H9 (cell line): ENCODE measurements around the gene SBF1. TPM values are rescaled to one million over a fixed set of nuclear protein-coding genes. Genes with fewer than 3 reads are reported as not detected.

Experiments used
- DNase-seq: peaks from one replicate; pipeline ENCODE4 v3.0.0-alpha.2; 2017
- H2AFZ ChIP-seq: one replicate; pipeline ENCODE4 v1.6.1; 2013; ENCODE audit warnings: mild to moderate bottlenecking, low read length, control low read depth, moderate library complexity
- H2AK5ac ChIP-seq: 2 replicates; pipeline ENCODE4 v1.6.1; 2013; ENCODE audit warnings: low read length, control low read depth, mixed read lengths; ENCODE audit not compliant: insufficient read length
- H2BK120ac ChIP-seq: one replicate; pipeline ENCODE4 v1.6.1; 2013; ENCODE audit warnings: low read depth, mild to moderate bottlenecking, low read length, control low read depth, inconsistent platforms; ENCODE audit not compliant: poor library complexity, severe bottlenecking
- H2BK12ac ChIP-seq: 2 replicates; pipeline ENCODE4 v1.6.1; 2013; ENCODE audit warnings: low read length, control low read depth, mixed read lengths, low read depth; ENCODE audit not compliant: insufficient read length
- H2BK15ac ChIP-seq: 2 replicates; pipeline ENCODE4 v1.6.1; 2013; ENCODE audit warnings: low read depth, low read length, control low read depth
- H2BK20ac ChIP-seq: one replicate; pipeline ENCODE4 v1.6.1; 2013; ENCODE audit warnings: low read depth, mild to moderate bottlenecking, low read length, control low read depth, inconsistent platforms; ENCODE audit not compliant: poor library complexity, severe bottlenecking
- H2BK5ac ChIP-seq: 2 replicates; pipeline ENCODE4 v1.6.1; 2013; ENCODE audit warnings: low read length, control low read depth, mixed read lengths; ENCODE audit not compliant: insufficient read length
- H3K14ac ChIP-seq: 2 replicates; pipeline ENCODE4 v1.6.1; 2013; ENCODE audit warnings: low read length, control low read depth; ENCODE audit not compliant: insufficient read depth
- H3K18ac ChIP-seq: 2 replicates; pipeline ENCODE4 v1.6.1; 2013; ENCODE audit warnings: low read depth, mild to moderate bottlenecking, mixed read lengths, low read length, control low read depth; ENCODE audit not compliant: insufficient read length
- H3K23ac ChIP-seq: 2 replicates; pipeline ENCODE4 v1.6.1; 2013; ENCODE audit warnings: low read length, control low read depth, mixed read lengths, low read depth; ENCODE audit not compliant: insufficient read length
- H3K23me2 ChIP-seq: 2 replicates; pipeline ENCODE4 v1.6.1; 2013; ENCODE audit warnings: low read depth, mild to moderate bottlenecking, mixed read lengths, low read length, control low read depth; ENCODE audit not compliant: insufficient read length, poor library complexity, severe bottlenecking
- H3K27ac ChIP-seq: 2 replicates; pipeline ENCODE4 v1.5.1; 2013; ENCODE audit warnings: low read length, control low read depth, mixed read lengths, low read depth; ENCODE audit not compliant: insufficient read length
- H3K27me3 ChIP-seq: 2 replicates; pipeline ENCODE4 v1.6.1; 2013; ENCODE audit warnings: low read length, control low read depth, inconsistent platforms; ENCODE audit not compliant: insufficient read depth
- H3K4ac ChIP-seq: 2 replicates; pipeline ENCODE4 v1.6.1; 2013; ENCODE audit warnings: low read depth, mild to moderate bottlenecking, control low read depth, inconsistent platforms, low read length, moderate library complexity
- H3K4me1 ChIP-seq: 2 replicates; pipeline ENCODE4 v1.6.1; 2013; ENCODE audit warnings: low read length, control low read depth, inconsistent platforms; ENCODE audit not compliant: insufficient read depth
- H3K4me2 ChIP-seq: 2 replicates; pipeline ENCODE4 v1.6.1; 2013; ENCODE audit warnings: low read length, control low read depth, mixed read lengths; ENCODE audit not compliant: insufficient read length, insufficient read depth
- H3K56ac ChIP-seq: 2 replicates; pipeline ENCODE4 v1.6.1; 2013; ENCODE audit warnings: low read depth, mild to moderate bottlenecking, mixed read lengths, low read length, control low read depth; ENCODE audit not compliant: insufficient read length
- H3K79me1 ChIP-seq: 2 replicates; pipeline ENCODE4 v1.6.1; 2013; ENCODE audit warnings: low read depth, mild to moderate bottlenecking, moderate library complexity, low read length, control low read depth, inconsistent platforms; ENCODE audit not compliant: insufficient read depth, poor library complexity, severe bottlenecking
- H3K79me2 ChIP-seq: 2 replicates; pipeline ENCODE4 v1.6.1; 2013; ENCODE audit warnings: low read length, control low read depth, inconsistent platforms; ENCODE audit not compliant: insufficient read depth
- H3K9ac ChIP-seq: 2 replicates; pipeline ENCODE4 v1.6.1; 2013; ENCODE audit warnings: low read length, control low read depth, mixed read lengths; ENCODE audit not compliant: insufficient read length; ENCODE audit errors: extremely low read depth
- H3K9me3 ChIP-seq: one replicate; pipeline ENCODE4 v1.6.1; 2013; ENCODE audit warnings: low read depth, low read length, inconsistent platforms; ENCODE audit not compliant: control insufficient read depth
- H3T11ph ChIP-seq: one replicate; pipeline ENCODE4 v1.6.1; 2013; ENCODE audit warnings: mild to moderate bottlenecking, low read length, control low read depth, inconsistent platforms
- H4K20me1 ChIP-seq: one replicate; pipeline ENCODE4 v1.6.1; 2013; ENCODE audit not compliant: control insufficient read depth, insufficient read length, insufficient read depth
- H4K5ac ChIP-seq: 2 replicates; pipeline ENCODE4 v1.6.1; 2013; ENCODE audit warnings: low read depth, mild to moderate bottlenecking, mixed read lengths, low read length, control low read depth; ENCODE audit not compliant: insufficient read length
- H4K8ac ChIP-seq: replicated peaks from 2 replicates; pipeline ENCODE4 v1.6.1; 2013; ENCODE audit warnings: low read length, control low read depth, mixed read lengths, low read depth; ENCODE audit not compliant: insufficient read length
- H4K91ac ChIP-seq: 2 replicates; pipeline ENCODE4 v1.6.1; 2013; ENCODE audit warnings: low read depth, mild to moderate bottlenecking, moderate library complexity, mixed read lengths, low read length, control low read depth; ENCODE audit not compliant: insufficient read length
- H3K27ac Mint-ChIP-seq, 3 experiments: 2 replicates in 2 of 3; 3 replicates in 1 of 3; pipeline ENCODE4 v1.8.0; 2020 to 2021; ENCODE audit warnings: mixed read lengths in 3 of 3, mild to moderate bottlenecking in 1 of 3, moderate library complexity in 1 of 3
- H3K27me3 Mint-ChIP-seq: 2 replicates; pipeline ENCODE4 v1.8.0; 2021; ENCODE audit warnings: low read depth, mild to moderate bottlenecking, moderate library complexity, mixed read lengths
- H3K36me3 Mint-ChIP-seq, 3 experiments: 2 replicates in 2 of 3; 3 replicates in 1 of 3; pipeline ENCODE4 v1.8.0; 2020 to 2021; ENCODE audit warnings: low read depth in 3 of 3, mixed read lengths in 3 of 3; ENCODE audit not compliant: insufficient read depth in 1 of 3
- H3K4me1 Mint-ChIP-seq, 2 experiments: 2 replicates each; pipeline ENCODE4 v1.8.0; 2020; ENCODE audit warnings: mixed read lengths in 2 of 2
- H3K4me3 Mint-ChIP-seq, 2 experiments: 2 replicates in 1 of 2; 3 replicates in 1 of 2; pipeline ENCODE4 v1.8.0; 2020 to 2021; ENCODE audit warnings: mild to moderate bottlenecking in 2 of 2, mixed read lengths in 2 of 2, moderate library complexity in 1 of 2
- H3K9me3 Mint-ChIP-seq, 2 experiments: 2 replicates in 1 of 2; 3 replicates in 1 of 2; pipeline ENCODE4 v1.8.0; 2020; ENCODE audit warnings: mild to moderate bottlenecking in 2 of 2, mixed read lengths in 2 of 2, moderate library complexity in 1 of 2
- CTCF ChIP-seq: fragments of 200-600 bp; sonication (generic); conservative IDR thresholded peaks from 3 replicates; pipeline ENCODE4 v1.8.0; 2021; ENCODE audit warnings: antibody characterized with exemption, mild to moderate bottlenecking
- WGBS: extraction: QIAGEN DNeasy Blood & Tissue Kit; methylation state at CpG from one replicate; pipeline ENCODE4 v1.1.7; 2013; ENCODE audit warnings: missing lambda C conversion rate, low lambda C conversion rate, mixed read lengths; ENCODE audit not compliant: insufficient read length; ENCODE audit errors: extremely low coverage; 5-methylcytosine and 5-hydroxymethylcytosine counted together
- total RNA-seq: library from RNA; stranded (reverse); gene quantifications from 2 replicates; pipeline ENCODE4 v1.2.1, GENCODE V29; 2021

SBF1 gene
- total RNA-seq, 1 experiment from 2014 or later: 69.8 TPM

GRCh38 chr22:50440544-50441249 lies 34.1 kb downstream of the SBF1 start:
- Histone ChIP-seq H3K56ac (no peak overlapping the region), H3K23me2 (no peaks in the 10 kb centered on the region), H3K18ac (no peak overlapping the region), H3K27me3 (no peaks in the 10 kb centered on the region), H3K4me1 (no peaks in the 10 kb centered on the region), H3K4me2 (no peak overlapping the region), H2AK5ac (no peak overlapping the region), H2BK15ac (no peak overlapping the region), H4K20me1 (no peaks in the 10 kb centered on the region), H4K5ac (no peak overlapping the region), H3K9me3 (no peaks in the 10 kb centered on the region), H2BK20ac (no peak overlapping the region), H3K4ac (no peak overlapping the region), H4K8ac (no peak overlapping the region), H2AFZ (no peak overlapping the region), H2BK120ac (no peak overlapping the region), H3K23ac (no peak overlapping the region), H3K27ac (no peak overlapping the region), H4K91ac (no peak overlapping the region), H3K79me1 (no peaks in the 10 kb centered on the region), H2BK12ac (no peak overlapping the region), H3K9ac (no peak overlapping the region), H3K79me2 (no peaks in the 10 kb centered on the region), H2BK5ac (no peak overlapping the region), H3K14ac (no peak overlapping the region), H3T11ph (no peak overlapping the region)
- H3K9me3 Mint-ChIP-seq: no peaks in the 10 kb centered on the region
- peaks cover 3 to 8% of the 10 kb centered on the region in 2 experiments; a peak in 3 of 4 replicates for H3K4me1 Mint-ChIP-seq
- no peaks in the 10 kb centered on the region for H3K27me3 Mint-ChIP-seq
- WGBS: no CpG with 5 or more reads among the region's 26 CpGs
- no peak for DNase-seq
- peaks cover 0 to 41% (median 16%) of the 10 kb centered on the region in 3 experiments; a peak in 5 of 7 replicates for H3K36me3 Mint-ChIP-seq
- H3K27ac Mint-ChIP-seq: no peak overlapping the region
- H3K4me3 Mint-ChIP-seq: no peak overlapping the region
- TF ChIP-seq CTCF: no peak
